ENCODE results near the gene TMEM135. TPM values are rescaled to one million over a fixed set of nuclear protein-coding genes. Genes with fewer than 3 reads are reported as not detected.
"Not testable (repeated sequence)": the region's sequence is repeated elsewhere in the genome, so short reads cannot be mapped to it uniquely, and the experiment has no call there.

Gene TMEM135
- polyA plus RNA-seq, 4 donors = 29.7 to 44.1 (median 38.0) TPM

DNA sequence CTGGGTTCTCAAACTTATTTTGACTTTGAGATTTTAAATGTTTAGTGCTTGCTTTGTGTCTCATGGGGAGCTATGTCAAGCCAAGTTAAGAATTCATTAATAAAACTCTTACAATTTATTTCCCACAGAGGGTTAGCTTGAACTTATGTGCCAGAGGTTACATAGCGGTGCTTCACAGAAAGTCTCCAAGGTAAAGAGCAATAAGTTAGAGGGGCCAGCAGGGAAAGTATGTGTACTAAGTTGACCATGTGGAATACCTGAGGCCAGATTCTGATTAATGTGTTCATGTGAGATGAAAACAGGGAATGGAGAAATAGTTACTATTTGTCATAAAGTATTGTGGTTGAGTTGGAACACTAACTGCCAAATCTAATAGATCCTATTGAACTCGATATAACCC, 149.3 kb downstream of the TMEM135 start:
- peak in 1 of 4 donors; percentile 8 for DNase-seq (ENCODE audit: low read depth in 4 of 4, low spot score in 2 of 4)

GRCh38 chr11:87187930-87188329, 150.2 kb downstream of the TMEM135 start:
- no peak for DNase-seq (ENCODE audit: low read depth in 4 of 4, low spot score in 2 of 4)

DNA sequence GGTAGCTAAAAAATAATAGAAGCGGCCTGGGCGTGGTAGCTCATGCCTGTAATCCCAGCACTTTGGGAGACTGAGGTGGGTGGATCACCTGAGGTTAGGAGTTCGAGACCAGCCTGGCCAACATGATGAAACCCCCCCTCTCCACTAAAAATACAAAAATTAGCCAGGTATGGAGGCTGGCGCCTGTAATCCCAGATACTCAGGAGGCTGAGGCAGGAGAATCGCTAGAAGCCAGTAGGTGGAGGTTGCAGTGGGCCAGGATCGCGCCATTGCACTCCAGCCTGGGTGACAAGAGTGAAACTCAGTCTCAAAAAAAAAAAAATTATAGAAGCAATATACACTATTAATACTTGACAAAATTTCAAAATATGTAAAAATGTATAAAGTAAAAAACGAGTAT, 150.7 kb downstream of the TMEM135 start:
- DNase-seq (ENCODE audit: low read depth in 4 of 4, low spot score in 2 of 4) = not testable (repeated sequence)

- not testable (repeated sequence) for DNase-seq (ENCODE audit: low read depth in 4 of 4, low spot score in 2 of 4)
Observed at GRCh38 chr11:87188921-87189320, 151.2 kb downstream of the TMEM135 start.

- no peak for DNase-seq (ENCODE audit: low read depth in 4 of 4, low spot score in 2 of 4)
Observed at GRCh38 chr11:87190071-87190470, 152.3 kb downstream of the TMEM135 start.

DNA sequence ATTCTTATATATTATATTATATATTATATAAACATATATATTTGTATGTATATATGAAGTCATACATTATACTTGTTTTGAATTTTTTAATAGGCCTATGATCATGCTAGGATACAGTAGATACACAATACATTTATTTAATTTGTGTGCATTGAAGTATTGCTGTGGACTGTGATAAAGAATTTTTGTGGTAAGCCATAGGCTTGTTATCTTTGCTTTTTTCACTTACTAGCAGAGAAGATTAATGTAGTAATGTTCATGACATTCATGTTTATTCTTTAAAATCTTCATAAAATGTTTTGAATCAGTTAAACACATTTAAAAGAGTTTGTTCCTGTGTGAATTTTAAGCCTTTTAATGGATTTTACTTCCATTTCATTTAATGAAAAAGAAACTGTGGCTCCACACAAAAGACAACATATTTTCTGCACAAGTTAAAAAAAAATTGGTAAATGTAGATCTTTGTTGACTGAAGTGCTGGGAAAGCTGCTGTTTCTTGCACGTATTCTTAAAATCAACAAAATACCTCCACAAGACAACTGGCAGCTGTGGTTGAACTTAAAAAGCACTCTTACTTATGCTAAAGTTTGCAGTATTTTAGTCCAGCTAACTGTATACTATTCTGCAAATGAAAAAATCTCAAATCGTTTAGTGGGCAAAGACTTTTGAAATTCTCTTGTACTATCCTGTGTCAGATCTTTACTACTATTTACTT, 156.2 kb downstream of the TMEM135 start:
- DNase-seq (ENCODE audit: low read depth in 4 of 4, low spot score in 2 of 4) = no peak

- DNase-seq (ENCODE audit: low read depth in 4 of 4, low spot score in 2 of 4) = no peak
Observed at GRCh38 chr11:87194985-87195820, 157.5 kb downstream of the TMEM135 start.

GRCh38 chr11:87198266-87198881, 160.6 kb downstream of the TMEM135 start:
- DNase-seq (ENCODE audit: low read depth in 4 of 4, low spot score in 2 of 4) = no peak

- DNase-seq (ENCODE audit: low read depth in 4 of 4, low spot score in 2 of 4) = no peak
Observed at GRCh38 chr11:87201376-87201775, 163.6 kb downstream of the TMEM135 start.

GRCh38 chr11:87203907-87204602, 166.3 kb downstream of the TMEM135 start:
- DNase-seq (ENCODE audit: low read depth in 4 of 4, low spot score in 2 of 4) = no peak

GRCh38 chr11:87212891-87213290, 175.2 kb downstream of the TMEM135 start:
- DNase-seq (ENCODE audit: low read depth in 4 of 4, low spot score in 2 of 4) = no peak

DNA sequence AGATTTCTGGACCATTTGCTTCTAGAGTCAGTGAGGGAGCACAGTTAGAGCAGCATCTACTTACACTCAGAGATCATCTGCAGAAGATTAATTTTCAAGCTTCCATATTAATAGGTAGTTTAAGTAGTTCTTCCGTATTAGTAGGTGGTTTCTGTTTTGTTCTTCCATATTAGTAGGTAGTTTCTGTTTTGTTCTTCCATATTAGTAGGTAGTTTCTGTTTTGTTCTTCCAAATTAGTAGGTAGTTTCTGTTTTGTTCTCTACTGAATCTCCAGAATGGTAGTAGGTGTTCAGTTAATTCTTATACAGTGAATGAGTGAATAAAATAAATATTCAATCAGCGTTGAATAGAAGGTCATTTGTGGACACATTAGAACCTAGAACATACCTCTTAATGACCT, 175.7 kb downstream of the TMEM135 start:
- DNase-seq (ENCODE audit: low read depth in 4 of 4, low spot score in 2 of 4) = no peak

DNA sequence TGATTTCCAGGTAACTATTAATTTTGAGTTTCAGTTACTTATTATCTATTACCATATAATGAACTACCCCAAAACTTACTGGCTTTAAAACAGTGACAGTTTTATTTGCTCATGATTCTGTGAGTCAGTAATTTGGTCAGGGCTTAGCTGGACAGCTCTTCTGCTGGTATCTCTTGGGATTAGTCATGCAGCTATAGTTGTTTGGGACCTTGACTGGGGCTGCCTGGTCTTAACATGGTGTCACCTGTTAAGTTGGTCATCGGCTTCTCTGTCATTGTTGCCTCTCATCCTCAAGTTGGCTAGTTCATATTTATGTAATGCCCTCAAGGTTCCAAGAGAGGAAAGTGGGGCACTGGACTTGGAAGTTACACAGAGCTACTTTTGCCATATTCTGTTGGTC, 177.5 kb downstream of the TMEM135 start:
- DNase-seq (ENCODE audit: low read depth in 4 of 4, low spot score in 2 of 4) = no peak

- DNase-seq (ENCODE audit: low read depth in 4 of 4, low spot score in 2 of 4) = no peak
Observed at GRCh38 chr11:87219266-87219665, 181.5 kb downstream of the TMEM135 start.

GRCh38 chr11:87223816-87224215, 186.1 kb downstream of the TMEM135 start:
- no peak for DNase-seq (ENCODE audit: low read depth in 4 of 4, low spot score in 2 of 4)

- DNase-seq (ENCODE audit: low read depth in 4 of 4, low spot score in 2 of 4) = no peak
Observed at GRCh38 chr11:87224486-87224885, 186.8 kb downstream of the TMEM135 start.

DNA sequence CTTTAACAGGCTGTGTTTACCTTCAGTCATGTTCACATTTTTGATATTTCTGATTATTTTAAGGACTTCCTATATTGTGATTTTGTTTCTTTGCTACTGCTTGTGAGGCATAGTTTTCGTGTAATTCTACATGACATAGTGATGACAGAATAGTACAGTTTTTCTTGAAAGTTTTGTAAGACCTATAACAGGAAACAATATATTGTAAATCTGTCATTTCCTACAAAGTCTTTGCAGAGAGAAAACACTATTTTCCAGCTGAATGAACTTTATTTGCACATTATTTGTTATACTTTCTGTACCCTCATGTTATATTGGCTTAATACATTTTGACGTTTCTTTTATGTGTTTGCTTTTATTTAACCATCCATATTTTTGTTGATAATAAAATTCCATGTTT, 191.1 kb downstream of the TMEM135 start:
- no peak for DNase-seq (ENCODE audit: low read depth in 4 of 4, low spot score in 2 of 4)

DNA sequence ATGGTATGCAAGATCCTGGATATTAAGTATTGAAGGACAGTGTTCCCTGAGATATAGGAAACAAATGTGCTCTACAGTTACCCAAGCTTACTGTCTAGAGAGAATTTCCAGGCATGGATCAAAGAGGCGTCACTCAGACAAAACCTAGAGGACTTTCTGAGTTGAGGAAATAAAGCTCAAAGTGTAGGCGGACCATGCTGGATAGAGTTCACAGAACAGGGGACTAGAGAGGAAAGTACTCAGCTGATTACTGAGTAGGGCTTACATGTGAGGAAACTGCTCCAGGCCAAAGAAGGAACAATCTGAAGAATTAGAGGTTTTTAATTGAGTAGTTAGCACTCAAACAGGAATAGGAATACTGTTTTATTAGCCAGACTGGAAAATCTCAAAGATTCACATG, 193.3 kb downstream of the TMEM135 start:
- DNase-seq (ENCODE audit: low read depth in 4 of 4, low spot score in 2 of 4) = no peak

GRCh38 chr11:87232320-87232719, 194.6 kb downstream of the TMEM135 start:
- no peak for DNase-seq (ENCODE audit: low read depth in 4 of 4, low spot score in 2 of 4)

- no peak for DNase-seq (ENCODE audit: low read depth in 4 of 4, low spot score in 2 of 4)
Observed at GRCh38 chr11:87235366-87235765, 197.6 kb downstream of the TMEM135 start.

GRCh38 chr11:87236368-87236767, 198.6 kb downstream of the TMEM135 start:
- no peak for DNase-seq (ENCODE audit: low read depth in 4 of 4, low spot score in 2 of 4)

Measured in left renal cortex interstitium (tissue), 4 donors.